PFSK-1 (cell line): Measurements from ENCODE around the gene ARGLU1.

Experiments
- FOXP2 ChIP-seq: optimal IDR thresholded peaks from 2 replicates; pipeline ENCODE3; 2011; ENCODE audit warnings: borderline replicate concordance, control low read depth, inconsistent platforms; ENCODE audit not compliant: insufficient read depth; ENCODE audit errors: extremely low read length, extremely low read depth
- POLR2AphosphoS5 ChIP-seq: IDR thresholded peaks from 2 replicates; pipeline ENCODE4 v1.6.1; 2012; ENCODE audit warnings: low read depth, mild to moderate bottlenecking, control low read depth, low read length, moderate library complexity
- SIN3A ChIP-seq: IDR thresholded peaks from 2 replicates; pipeline ENCODE4 v1.6.1; 2012; ENCODE audit warnings: mild to moderate bottlenecking, low read length, moderate library complexity, borderline replicate concordance; ENCODE audit not compliant: insufficient read depth
- TAF1 ChIP-seq: IDR thresholded peaks from 2 replicates; pipeline ENCODE4 v1.6.1; 2012; ENCODE audit warnings: low read length, control low read depth, borderline replicate concordance; ENCODE audit not compliant: insufficient read depth
- TF ChIP-seq, protein P1 (sequence below), 2 experiments: IDR thresholded peaks; 2 replicates each; pipeline versions ENCODE4 v1.6.1 to v1.8.0; 2011 to 2012; ENCODE audit warnings: low read depth in 2 of 2, low read length in 2 of 2, control low read depth in 1 of 2, inconsistent platforms in 1 of 2, mild to moderate bottlenecking in 1 of 2, moderate library complexity in 1 of 2; ENCODE audit not compliant: insufficient read depth in 1 of 2

The ARGLU1 gene

DNA sequence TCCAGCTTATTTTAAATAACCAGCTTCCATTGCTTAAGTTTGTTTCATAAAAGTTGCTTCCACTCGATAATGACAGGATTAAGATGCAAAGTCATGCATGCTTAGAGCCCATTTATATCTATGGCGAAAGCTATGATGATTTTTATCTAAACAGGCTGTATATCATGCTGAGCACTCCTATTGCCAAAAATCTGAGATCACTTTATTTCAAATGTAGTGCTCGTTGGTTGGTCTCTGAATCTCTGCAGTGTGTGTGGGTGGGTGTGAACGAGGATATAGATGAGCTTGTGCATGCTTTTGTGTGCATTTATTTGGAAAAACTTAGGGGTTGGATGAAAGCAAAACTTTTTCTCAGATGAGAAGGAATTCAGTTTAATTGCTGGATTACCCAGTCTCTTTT, 27.0 kb upstream of the ARGLU1 start:
- TF ChIP-seq, protein P1, sequence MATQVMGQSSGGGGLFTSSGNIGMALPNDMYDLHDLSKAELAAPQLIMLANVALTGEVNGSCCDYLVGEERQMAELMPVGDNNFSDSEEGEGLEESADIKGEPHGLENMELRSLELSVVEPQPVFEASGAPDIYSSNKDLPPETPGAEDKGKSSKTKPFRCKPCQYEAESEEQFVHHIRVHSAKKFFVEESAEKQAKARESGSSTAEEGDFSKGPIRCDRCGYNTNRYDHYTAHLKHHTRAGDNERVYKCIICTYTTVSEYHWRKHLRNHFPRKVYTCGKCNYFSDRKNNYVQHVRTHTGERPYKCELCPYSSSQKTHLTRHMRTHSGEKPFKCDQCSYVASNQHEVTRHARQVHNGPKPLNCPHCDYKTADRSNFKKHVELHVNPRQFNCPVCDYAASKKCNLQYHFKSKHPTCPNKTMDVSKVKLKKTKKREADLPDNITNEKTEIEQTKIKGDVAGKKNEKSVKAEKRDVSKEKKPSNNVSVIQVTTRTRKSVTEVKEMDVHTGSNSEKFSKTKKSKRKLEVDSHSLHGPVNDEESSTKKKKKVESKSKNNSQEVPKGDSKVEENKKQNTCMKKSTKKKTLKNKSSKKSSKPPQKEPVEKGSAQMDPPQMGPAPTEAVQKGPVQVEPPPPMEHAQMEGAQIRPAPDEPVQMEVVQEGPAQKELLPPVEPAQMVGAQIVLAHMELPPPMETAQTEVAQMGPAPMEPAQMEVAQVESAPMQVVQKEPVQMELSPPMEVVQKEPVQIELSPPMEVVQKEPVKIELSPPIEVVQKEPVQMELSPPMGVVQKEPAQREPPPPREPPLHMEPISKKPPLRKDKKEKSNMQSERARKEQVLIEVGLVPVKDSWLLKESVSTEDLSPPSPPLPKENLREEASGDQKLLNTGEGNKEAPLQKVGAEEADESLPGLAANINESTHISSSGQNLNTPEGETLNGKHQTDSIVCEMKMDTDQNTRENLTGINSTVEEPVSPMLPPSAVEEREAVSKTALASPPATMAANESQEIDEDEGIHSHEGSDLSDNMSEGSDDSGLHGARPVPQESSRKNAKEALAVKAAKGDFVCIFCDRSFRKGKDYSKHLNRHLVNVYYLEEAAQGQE (IDR thresholded peaks at IDR 0.05; ENCODE audit: insufficient read depth in 1 of 2, low read depth in 2 of 2, low read length in 2 of 2): no peak
- TF ChIP-seq SIN3A (no peak), FOXP2 (no peak), TAF1 (no peak), POLR2AphosphoS5 (no peak)

DNA sequence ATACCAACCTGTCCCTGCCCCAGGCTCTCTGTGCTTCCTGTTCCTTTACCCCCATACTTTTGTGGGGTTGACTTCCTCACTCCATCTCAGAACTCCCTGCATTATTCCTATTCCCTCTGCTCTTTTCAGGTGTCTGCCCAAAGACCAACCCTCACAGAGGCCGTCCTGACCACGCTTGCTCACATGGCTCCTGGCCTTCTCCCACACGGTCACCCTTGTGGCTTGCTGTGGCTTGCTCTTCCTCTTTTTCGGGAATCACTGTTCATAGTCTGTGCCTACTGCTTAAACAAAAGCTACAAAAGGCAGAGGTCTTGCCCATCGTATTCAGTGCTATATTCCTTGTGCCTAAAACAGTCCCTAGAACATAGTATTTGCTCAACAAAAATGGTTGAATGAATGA, 25.2 kb upstream of the ARGLU1 start:
- TF ChIP-seq TAF1 (no peak), SIN3A (no peak), POLR2AphosphoS5 (no peak), FOXP2 (no peak)
- TF ChIP-seq, protein P1 (IDR thresholded peaks at IDR 0.05; ENCODE audit: insufficient read depth in 1 of 2, low read depth in 2 of 2, low read length in 2 of 2): no peak

DNA sequence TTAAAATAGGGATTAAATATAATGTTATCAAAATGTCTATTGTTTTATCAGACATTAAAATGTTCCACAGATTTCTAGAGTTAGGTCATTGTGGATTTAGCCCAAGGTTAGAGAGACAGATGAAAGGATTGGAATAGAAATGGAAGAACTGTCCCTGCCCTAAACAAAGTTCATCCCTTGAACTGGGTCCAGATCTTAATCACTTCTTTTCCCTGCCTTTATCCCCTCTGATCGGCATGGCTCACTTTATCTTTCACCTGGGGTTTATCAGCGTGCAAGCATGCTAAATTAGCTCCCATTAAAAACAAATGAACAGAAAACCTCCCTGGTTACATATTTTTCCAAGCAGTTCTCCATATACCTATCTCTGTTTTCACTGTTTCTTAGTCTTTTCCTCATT, 23.4 kb upstream of the ARGLU1 start:
- TF ChIP-seq, protein P1 (IDR thresholded peaks at IDR 0.05; ENCODE audit: insufficient read depth in 1 of 2, low read depth in 2 of 2, low read length in 2 of 2): no peak
- no peak for TF ChIP-seq FOXP2
- TF ChIP-seq SIN3A: no peak
- no peak for TF ChIP-seq TAF1
- no peak for TF ChIP-seq POLR2AphosphoS5

DNA sequence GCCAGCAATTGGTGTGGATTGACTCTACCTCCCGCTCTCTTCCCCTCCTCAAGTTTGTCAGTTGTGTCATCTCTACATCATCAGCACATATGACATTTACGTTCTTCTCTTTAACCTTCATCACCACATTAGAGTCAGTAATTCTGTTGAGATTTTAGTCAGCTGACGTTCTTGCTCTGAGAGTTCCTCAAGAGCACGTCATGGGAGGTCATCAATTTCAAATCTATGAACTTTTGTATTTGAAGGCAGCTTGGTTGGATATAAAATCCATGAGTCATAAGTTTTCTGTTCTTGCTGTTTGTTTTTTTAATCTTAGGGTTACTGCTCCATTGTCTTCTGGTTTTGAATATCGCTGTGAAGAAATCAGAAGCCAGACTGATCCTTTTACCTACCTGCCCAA, 21.8 kb upstream of the ARGLU1 start:
- TF ChIP-seq POLR2AphosphoS5 (no peak), FOXP2 (no peak), TAF1 (no peak), SIN3A (no peak)
- TF ChIP-seq, protein P1 (IDR thresholded peaks at IDR 0.05; ENCODE audit: insufficient read depth in 1 of 2, low read depth in 2 of 2, low read length in 2 of 2): no peak

DNA sequence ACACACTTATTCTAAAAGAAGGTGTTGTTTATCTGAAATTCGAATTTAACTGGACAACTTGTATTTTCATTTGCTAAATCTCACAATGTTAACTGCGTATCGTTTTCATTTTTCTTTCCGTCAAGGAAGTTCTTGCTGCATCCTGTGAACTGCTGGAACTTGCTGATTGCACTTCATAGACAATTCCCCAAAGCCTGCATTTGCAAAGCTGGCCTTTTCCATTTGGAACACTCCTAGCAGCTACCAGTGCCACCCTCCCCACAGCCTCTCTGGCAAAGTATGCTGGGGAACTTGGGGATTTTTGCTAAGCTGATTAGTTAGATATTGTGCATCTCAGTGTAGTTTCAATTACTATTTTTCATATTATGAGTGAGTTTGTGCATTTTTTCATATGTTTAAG, 20.4 kb upstream of the ARGLU1 start:
- TF ChIP-seq, protein P1 (IDR thresholded peaks at IDR 0.05; ENCODE audit: insufficient read depth in 1 of 2, low read depth in 2 of 2, low read length in 2 of 2): no peak
- TF ChIP-seq SIN3A (no peak), FOXP2 (no peak), TAF1 (no peak)
